Measurements from ENCODE around the gene POGZ.

DNA sequence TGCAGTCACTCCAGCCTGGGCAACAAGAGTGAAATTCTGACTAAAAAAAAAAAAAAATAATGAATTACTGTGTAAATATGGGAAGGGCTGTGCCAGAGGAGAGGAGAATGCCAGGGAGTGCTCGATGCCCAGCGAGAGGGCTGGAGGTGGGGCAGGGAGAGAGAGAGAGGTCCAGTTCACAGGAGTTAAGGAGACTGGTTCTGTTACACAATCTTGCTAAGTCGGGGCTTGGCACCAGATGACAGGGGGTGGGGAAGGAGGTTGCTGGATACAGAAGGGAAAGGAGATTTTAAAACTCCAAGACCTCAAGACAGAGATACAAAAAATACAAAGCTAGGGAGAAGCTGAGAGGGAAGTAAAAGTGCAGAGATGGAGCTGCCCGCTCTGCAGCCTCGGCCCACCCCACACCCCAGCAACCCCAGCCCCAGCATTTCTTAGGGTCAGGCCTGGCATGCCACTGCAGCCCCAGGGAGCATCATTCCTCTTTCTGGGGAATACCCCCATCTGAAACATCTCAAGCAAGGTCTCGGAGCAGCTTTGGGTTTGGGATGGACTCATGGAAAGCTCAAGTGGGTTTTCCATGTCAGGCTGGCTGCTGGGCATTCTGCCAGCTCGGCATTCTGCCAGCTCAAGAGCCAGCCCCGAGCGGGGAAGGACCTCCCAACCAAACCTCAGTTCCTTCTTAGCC lies 87.8 kb downstream of the POGZ start:
- no peak for TF ChIP-seq HMGXB4 (CRISPR knock-in tag; IDR thresholded peaks at IDR 0.05; ENCODE audit: borderline replicate concordance)
- no peak for TF ChIP-seq CBX8 (IDR thresholded peaks at IDR 0.05)
- TF ChIP-seq CHD2 (IDR thresholded peaks at IDR 0.05; ENCODE audit: low read length, partially characterized antibody) = no peak
